Erythroblast (primary cell): ENCODE measurements around the gene SRF.

Experiments used
- GATA1 ChIP-seq: IDR thresholded peaks from 2 replicates; pipeline ENCODE4 v1.6.1; 2011; ENCODE audit warnings: low read depth, mild to moderate bottlenecking, control low read depth, low read length, moderate library complexity
- POLR2A ChIP-seq: IDR thresholded peaks from 2 replicates; pipeline ENCODE4 v1.6.1; 2011; ENCODE audit warnings: mild to moderate bottlenecking, low read length

DNA sequence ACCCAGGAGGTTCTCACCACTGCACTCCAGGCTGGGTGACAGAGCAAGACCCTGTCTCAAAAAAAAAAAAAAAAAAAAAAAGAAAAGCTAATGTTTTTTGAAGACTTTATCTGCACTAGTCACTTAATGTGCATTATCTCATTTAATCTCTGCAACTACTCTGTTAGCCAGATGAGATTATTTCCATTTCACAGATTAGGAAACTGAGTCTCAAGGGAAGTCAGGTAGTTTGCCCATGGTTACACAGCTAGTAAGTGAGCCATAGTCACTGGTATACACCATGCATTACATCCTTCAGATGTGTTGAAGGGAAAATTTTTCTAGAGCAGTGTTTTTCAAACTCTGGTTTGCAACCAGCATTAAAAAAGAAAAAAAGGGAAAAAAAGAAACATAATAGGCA, 7.2 kb upstream of the SRF start:
- TF ChIP-seq POLR2A (no peak), GATA1 (no peak)
